ENCODE data around the gene CCRL2. TPM values are rescaled to one million over a fixed set of nuclear protein-coding genes. Genes with fewer than 3 reads are reported as not detected.
"Not testable (repeated sequence)": the region's sequence is repeated elsewhere in the genome, so short reads cannot be mapped to it uniquely, and the experiment has no call there.

CCRL2 gene
- total and polyA plus RNA-seq, 2 experiments from 2014 or later, result 5.3 to 8.6 TPM

- TF ChIP-seq, protein P1, sequence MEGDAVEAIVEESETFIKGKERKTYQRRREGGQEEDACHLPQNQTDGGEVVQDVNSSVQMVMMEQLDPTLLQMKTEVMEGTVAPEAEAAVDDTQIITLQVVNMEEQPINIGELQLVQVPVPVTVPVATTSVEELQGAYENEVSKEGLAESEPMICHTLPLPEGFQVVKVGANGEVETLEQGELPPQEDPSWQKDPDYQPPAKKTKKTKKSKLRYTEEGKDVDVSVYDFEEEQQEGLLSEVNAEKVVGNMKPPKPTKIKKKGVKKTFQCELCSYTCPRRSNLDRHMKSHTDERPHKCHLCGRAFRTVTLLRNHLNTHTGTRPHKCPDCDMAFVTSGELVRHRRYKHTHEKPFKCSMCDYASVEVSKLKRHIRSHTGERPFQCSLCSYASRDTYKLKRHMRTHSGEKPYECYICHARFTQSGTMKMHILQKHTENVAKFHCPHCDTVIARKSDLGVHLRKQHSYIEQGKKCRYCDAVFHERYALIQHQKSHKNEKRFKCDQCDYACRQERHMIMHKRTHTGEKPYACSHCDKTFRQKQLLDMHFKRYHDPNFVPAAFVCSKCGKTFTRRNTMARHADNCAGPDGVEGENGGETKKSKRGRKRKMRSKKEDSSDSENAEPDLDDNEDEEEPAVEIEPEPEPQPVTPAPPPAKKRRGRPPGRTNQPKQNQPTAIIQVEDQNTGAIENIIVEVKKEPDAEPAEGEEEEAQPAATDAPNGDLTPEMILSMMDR (IDR thresholded peaks at IDR 0.05; ENCODE audit: low read depth, low read length), result no peak
- no peaks in the 10 kb centered on the region for H3K9me3 ChIP-seq (ENCODE audit: low read depth)
- peaks cover 31% of the 10 kb centered on the region for H3K4me1 ChIP-seq (ENCODE audit: low read depth)
- no peak for DNase-seq (ENCODE audit: low read depth in 1 of 2, low spot score in 1 of 2)
- no peak overlapping the region for H3K4me3 ChIP-seq
- H3K27ac ChIP-seq, result no peak overlapping the region
- no peaks in the 10 kb centered on the region for H3K27me3 ChIP-seq
- no peaks in the 10 kb centered on the region for H3K36me3 ChIP-seq
Measured at GRCh38 chr3:46401579-46401978, 5.5 kb upstream of the CCRL2 start.

DNA sequence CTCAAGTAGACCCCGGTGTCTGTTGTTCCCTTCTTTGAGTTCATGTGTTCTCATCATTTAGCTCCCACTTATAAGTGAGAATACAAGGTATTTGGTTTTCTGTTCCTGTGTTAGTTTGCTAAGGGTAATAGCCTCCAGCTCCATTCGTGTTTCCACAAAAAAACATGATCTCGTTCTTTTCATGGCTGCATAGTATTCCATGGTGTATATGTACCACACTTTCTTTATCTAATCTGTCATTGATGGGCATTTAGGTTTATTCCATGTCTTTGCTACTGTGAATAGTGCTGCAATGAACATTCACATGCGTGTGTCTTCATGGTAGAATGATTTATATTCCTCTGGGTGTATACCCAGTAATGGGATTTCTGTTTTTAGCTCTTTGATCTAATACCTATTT is 4.2 kb upstream of the CCRL2 start:
- not testable (repeated sequence) for H3K9me3 ChIP-seq (ENCODE audit: low read depth); H3K4me3 ChIP-seq; H3K27ac ChIP-seq; DNase-seq (ENCODE audit: low read depth in 1 of 2, low spot score in 1 of 2); H3K36me3 ChIP-seq; H3K27me3 ChIP-seq
- H3K4me1 ChIP-seq (ENCODE audit: low read depth), result peaks cover 35% of the 10 kb centered on the region

DNA sequence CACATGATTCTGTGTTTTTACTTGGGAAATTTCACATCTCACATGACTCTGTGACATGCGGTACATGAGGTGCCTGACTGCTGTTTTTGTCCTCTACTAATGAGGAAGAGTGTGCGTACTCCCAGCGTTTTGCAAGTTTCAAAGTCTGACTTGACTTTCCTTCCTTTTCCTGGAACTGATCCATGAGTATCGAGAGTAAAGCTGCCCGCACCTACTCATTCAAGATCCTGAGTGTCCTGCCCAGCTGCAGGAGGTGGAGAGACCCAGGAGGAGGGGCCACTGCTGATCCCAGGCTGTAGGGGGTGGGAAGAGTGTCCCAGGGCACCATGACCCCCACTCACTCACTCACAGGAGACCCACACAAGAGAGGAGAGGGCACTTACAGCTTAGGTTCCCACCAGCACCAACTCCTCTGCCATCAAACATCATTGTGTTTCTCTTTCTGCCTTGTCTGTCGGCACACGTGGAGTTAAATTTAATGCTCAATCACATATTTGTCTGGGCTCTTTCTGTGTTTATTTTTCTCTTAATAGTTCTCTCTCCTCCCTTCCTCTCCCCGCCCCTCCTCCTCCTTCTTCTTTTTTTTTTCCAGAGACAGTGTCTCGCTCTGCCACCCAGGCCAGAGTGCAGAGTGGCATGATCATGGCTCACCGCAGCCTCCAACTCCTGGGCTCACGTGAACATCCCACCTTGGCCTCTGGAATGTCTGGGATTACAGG is 1.6 kb upstream of the CCRL2 start:
- Histone ChIP-seq H3K36me3 (no peaks in the 10 kb centered on the region), H3K4me3 (no peak overlapping the region), H3K27me3 (no peaks in the 10 kb centered on the region), H3K27ac (no peak overlapping the region), H3K4me1 (ENCODE audit: low read depth) (peaks cover 32% of the 10 kb centered on the region), H3K9me3 (ENCODE audit: low read depth) (no peaks in the 10 kb centered on the region)
- TF ChIP-seq, protein P1 (IDR thresholded peaks at IDR 0.05; ENCODE audit: low read depth, low read length), result no peak
- no peak for DNase-seq (ENCODE audit: low read depth in 1 of 2, low spot score in 1 of 2)

DNA sequence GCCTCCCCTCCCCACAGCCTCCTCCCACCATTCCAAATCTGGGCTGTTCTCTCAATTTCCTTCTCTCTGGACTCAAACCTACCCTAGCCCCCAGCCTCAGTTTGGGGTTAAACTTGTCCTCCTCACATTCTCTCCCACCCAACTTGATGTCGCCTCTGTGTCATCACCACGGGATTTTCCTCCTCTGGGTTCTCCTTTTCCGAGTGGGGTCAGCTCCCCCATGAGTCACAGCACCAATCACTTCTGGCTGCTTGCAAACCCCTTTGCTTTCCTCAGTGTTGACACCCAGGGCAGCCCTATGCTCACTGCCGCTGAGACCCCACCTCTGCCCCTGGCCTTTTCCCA is 644 bp upstream of the CCRL2 start:
- Histone ChIP-seq H3K9me3 (ENCODE audit: low read depth) (no peaks in the 10 kb centered on the region), H3K27ac (peak overlapping the region; percentile 58), H3K4me3 (no peak overlapping the region), H3K36me3 (no peaks in the 10 kb centered on the region), H3K27me3 (no peaks in the 10 kb centered on the region), H3K4me1 (ENCODE audit: low read depth) (peaks cover 30% of the 10 kb centered on the region)
- no peak for DNase-seq (ENCODE audit: low read depth in 1 of 2, low spot score in 1 of 2)
- TF ChIP-seq, protein P1 (IDR thresholded peaks at IDR 0.05; ENCODE audit: low read depth, low read length), result no peak

- Histone ChIP-seq H3K4me1 (ENCODE audit: low read depth) (peaks cover 42% of the 10 kb centered on the region), H3K36me3 (no peaks in the 10 kb centered on the region), H3K27ac (no peak overlapping the region), H3K9me3 (ENCODE audit: low read depth) (no peaks in the 10 kb centered on the region), H3K4me3 (no peak overlapping the region), H3K27me3 (no peaks in the 10 kb centered on the region)
- TF ChIP-seq, protein P1 (IDR thresholded peaks at IDR 0.05; ENCODE audit: low read depth, low read length), result no peak
- DNase-seq (ENCODE audit: low read depth in 1 of 2, low spot score in 1 of 2), result no peak
Measured at GRCh38 chr3:46407970-46408369, 911 bp downstream of the CCRL2 start.

DNA sequence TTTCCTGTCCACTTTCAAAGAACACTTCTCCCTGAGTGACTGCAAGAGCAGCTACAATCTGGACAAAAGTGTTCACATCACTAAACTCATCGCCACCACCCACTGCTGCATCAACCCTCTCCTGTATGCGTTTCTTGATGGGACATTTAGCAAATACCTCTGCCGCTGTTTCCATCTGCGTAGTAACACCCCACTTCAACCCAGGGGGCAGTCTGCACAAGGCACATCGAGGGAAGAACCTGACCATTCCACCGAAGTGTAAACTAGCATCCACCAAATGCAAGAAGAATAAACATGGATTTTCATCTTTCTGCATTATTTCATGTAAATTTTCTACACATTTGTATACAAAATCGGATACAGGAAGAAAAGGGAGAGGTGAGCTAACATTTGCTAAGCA is 1.8 kb downstream of the CCRL2 start:
- no peak for DNase-seq (ENCODE audit: low read depth in 1 of 2, low spot score in 1 of 2)
- Histone ChIP-seq H3K27ac (no peak overlapping the region), H3K27me3 (no peaks in the 10 kb centered on the region), H3K36me3 (no peaks in the 10 kb centered on the region), H3K9me3 (ENCODE audit: low read depth) (no peaks in the 10 kb centered on the region), H3K4me3 (no peak overlapping the region), H3K4me1 (ENCODE audit: low read depth) (peaks cover 51% of the 10 kb centered on the region)
- TF ChIP-seq, protein P1 (IDR thresholded peaks at IDR 0.05; ENCODE audit: low read depth, low read length), result no peak
